HuH-7.5 (cell line): ENCODE measurements around the gene EXTL1.
"Not testable (repeated sequence)": the region's sequence is repeated elsewhere in the genome, so short reads cannot be mapped to it uniquely, and the experiment has no call there.

Experiments used
- DNase-seq: peaks from one replicate; pipeline ENCODE4 v3.0.0; 2011; ENCODE audit warnings: low spot score

EXTL1 gene, protein sequence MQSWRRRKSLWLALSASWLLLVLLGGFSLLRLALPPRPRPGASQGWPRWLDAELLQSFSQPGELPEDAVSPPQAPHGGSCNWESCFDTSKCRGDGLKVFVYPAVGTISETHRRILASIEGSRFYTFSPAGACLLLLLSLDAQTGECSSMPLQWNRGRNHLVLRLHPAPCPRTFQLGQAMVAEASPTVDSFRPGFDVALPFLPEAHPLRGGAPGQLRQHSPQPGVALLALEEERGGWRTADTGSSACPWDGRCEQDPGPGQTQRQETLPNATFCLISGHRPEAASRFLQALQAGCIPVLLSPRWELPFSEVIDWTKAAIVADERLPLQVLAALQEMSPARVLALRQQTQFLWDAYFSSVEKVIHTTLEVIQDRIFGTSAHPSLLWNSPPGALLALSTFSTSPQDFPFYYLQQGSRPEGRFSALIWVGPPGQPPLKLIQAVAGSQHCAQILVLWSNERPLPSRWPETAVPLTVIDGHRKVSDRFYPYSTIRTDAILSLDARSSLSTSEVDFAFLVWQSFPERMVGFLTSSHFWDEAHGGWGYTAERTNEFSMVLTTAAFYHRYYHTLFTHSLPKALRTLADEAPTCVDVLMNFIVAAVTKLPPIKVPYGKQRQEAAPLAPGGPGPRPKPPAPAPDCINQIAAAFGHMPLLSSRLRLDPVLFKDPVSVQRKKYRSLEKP

GRCh38 chr1:26021647-26022403 lies at the start of gene EXTL1:
Gene EXTL1, plus strand, starts transcription at chr1:26021775. Its CDS starts 872 bp downstream, at chr1:26022647.
- DNase-seq, result no peak

DNA sequence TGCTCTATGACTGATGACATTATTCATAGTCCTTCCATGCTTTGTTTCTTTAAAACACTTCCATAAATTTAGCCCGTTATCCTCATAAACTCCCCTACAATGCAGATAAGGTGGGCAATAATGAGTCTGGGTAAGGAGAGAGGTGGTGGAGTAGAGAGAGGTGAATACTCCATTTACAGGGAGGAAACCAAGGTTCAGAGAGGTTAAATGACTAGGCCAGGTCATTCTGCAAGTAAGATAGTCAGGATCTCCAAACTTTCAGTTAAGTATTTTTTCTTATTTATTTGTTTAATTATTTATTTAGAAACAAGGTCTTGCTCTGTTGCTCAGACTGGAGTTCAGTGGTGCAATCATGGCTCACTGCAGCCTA lies 49.8 kb upstream of the EXTL1 start:
- no peak for DNase-seq

GRCh38 chr1:25973610-25974321 lies 47.8 kb upstream of the EXTL1 start:
- DNase-seq, result no peak

DNA sequence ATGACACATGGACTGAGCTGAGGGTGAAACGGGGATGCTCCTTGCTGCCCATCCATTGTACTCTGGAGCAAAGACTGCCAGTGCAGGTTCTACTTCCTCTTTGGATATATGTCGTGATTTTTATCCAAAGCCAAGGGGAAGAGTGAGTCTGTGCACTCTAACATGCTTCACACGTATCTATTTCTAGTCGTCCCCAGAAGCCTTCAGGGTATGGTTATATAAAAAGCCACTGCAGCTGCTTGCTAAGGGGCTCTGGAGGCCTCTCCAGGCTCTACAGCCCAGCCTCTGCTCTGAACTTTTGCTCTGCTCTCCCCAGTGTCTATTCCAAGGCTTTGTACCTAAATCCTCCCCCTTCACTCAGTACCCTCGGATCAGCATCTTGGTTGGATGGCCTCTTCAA lies 43.8 kb upstream of the EXTL1 start:
- no peak for DNase-seq

- DNase-seq, result no peak
Measured at GRCh38 chr1:25978403-25978802, 43.2 kb upstream of the EXTL1 start.

- no peak for DNase-seq
Measured at GRCh38 chr1:25979210-25979609, 42.4 kb upstream of the EXTL1 start.

DNA sequence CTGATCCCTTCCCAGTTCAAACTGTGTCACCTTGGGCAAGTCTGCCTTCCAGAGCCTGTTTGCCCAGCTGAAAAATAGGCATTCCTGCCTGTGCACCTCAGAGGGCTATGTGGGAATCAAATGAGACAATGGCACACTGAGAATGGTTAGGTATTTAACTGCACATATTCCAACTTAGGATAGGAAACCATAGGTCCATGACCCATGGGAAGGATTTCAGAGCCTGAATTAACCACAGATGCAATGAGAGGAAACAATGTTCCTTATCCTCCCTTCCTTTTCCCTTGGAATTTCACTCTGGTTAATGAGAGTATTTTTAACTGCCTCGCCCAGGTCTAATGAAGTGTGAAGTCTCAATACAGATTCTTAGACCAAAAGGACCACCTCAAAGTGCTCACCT lies 36.4 kb upstream of the EXTL1 start:
- DNase-seq, result no peak

DNA sequence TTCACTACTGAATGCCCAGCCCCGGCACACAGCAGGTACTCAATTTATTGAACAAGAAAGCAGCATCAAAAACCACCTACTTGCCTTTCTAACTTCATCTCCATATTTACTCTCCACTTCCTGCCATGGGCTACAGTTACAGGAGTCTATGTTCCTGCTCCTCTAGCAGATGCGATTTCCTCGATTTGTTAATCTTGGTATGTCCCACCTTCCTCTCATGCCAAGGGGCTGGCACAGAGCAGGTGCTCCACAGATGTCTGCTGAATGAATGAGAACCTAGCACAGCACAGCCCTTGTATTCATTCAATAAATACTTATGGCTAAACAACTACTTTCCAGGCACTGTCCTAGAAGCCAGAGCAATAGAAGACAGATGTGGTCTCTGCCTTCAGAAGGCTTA lies 35.9 kb upstream of the EXTL1 start:
- no peak for DNase-seq

DNA sequence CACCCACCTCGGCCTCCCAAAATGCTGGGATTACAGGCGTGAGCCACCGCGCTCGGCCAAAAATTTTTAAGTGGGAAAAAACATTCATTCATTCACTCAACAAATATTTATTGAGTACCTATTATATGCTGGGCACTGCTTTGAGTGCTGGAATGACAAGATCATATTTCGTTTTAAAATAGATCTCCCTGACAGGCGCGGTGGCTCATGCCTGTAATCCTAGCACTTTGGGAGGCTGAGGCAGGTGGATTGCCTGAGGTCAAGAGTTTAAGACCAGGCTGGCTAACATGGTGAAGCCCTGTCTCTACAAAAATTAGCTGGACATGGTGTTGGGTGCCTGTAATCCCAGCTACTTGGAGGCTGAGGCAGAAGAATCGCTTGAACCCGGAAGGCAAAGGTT lies 34.8 kb upstream of the EXTL1 start:
- DNase-seq, result not testable (repeated sequence)

GRCh38 chr1:25987951-25988350 lies 33.6 kb upstream of the EXTL1 start:
- DNase-seq, result no peak

DNA sequence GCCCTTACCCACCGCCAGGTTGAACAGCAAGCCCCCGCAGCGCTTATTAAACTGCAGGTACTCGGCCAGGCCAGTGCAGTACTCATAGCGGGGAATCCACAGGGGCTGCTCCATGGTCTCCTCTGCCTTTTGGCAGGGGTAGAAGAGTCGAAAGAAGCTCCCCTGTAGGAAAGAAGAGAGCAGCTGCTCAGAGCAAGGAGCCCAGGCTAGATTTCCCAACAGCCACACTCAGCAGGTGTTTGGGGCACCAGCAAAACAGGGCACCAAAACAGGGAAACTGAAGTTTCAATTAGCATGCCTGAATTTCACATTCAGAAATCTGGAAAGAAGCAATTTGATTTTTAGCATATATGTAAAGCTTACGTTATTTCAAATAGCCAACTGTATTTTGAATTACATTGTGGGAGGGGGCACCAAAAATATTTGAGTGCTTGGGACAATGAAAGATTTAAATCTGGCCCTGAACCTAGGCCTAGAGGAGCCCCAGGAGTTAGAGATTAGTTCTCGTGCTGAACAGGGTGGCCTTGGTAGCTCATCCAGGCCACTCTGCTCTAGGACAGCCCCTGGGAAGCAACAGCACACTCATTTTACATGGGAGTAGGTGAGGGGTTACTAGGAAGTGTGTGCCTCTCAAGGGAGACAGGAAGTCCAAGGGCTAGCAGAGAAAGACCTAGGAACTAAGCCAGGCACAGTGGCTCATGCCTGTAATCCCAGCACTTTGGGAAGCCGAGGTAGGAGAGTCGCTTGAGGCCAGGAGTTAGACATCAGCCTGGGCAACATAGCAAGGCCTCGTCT lies 31.9 kb upstream of the EXTL1 start:
- no peak for DNase-seq

DNA sequence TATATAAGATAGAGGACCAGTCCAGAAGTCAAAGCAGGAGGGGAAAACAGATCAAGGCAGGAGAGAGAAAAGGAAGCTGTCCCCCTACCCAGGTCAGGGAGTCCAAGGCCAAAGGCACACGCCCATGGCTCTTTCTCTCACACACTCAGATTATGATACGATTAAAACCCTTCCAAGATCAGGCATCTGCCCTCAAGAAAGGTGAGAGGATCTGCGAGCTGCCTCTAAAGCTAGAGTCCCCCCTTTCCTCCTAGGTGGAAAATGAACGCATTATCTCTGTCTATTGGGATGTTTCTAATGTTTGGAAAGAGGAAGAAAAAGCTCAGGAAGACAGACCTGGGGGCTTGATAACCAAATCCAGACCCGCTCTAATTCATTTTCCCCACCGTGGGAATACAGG lies 31.3 kb upstream of the EXTL1 start:
- no peak for DNase-seq

GRCh38 chr1:25990702-25991395 lies 30.7 kb upstream of the EXTL1 start:
- DNase-seq, result no peak

GRCh38 chr1:25991937-25992688 lies 29.5 kb upstream of the EXTL1 start:
- DNase-seq, result no peak

DNA sequence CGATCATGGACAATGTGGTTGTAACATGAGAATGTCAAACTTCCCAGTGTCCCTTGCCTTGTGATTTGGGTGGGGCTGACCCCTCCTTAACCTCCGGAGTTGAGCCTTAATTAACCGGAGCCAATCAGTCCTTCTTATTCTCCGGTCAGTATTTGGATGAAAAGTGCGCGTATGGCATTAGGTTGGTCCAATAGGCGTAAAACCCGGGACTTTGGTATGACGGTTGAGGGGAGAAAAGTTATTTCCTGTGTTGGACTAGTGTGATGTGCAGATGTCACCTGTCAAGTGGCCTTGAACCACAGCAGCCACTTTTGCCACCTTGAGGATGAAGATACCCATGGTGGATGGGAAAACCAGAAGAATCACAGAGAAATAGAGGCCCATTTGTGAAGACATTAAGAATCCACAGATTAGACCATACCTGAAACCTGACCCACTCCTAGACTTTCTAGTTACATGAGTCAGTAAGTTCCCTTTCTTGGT lies 28.8 kb upstream of the EXTL1 start:
- no peak for DNase-seq

DNA sequence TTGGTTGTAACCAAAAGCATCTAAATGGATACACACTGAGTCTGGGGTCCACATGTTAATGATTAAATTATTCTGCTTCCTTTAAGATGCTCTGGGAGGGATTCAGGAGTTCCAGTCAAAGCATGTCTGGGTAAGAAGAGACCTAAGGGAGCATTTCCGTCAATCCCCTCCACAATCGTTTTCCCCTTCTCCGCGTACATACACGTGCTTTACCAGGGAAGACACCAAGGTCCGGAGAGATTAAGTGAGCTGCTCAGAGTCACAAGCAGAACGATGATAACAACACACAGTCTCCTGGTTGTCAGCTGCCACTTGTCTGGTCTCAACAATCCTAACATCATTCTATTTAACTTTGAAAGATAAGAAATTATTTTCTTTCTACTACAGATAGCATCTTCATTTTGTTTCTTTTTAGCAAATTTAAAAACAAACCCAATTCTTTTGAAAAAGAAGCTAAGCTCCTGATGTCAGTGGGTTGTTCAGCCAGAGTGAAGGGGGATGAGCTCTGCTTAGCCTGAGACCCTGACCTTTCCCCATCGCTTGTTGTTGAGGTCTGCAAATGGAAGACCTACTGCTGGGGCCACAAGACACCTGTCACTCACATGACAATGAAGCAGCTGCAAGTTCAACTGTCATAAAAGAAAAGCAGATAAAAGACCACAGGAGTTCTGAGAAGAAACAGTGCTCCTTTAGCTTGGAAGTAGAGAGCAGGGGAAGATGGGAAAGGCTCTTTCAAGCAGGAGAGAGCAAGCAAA lies 28.2 kb upstream of the EXTL1 start:
- no peak for DNase-seq

DNA sequence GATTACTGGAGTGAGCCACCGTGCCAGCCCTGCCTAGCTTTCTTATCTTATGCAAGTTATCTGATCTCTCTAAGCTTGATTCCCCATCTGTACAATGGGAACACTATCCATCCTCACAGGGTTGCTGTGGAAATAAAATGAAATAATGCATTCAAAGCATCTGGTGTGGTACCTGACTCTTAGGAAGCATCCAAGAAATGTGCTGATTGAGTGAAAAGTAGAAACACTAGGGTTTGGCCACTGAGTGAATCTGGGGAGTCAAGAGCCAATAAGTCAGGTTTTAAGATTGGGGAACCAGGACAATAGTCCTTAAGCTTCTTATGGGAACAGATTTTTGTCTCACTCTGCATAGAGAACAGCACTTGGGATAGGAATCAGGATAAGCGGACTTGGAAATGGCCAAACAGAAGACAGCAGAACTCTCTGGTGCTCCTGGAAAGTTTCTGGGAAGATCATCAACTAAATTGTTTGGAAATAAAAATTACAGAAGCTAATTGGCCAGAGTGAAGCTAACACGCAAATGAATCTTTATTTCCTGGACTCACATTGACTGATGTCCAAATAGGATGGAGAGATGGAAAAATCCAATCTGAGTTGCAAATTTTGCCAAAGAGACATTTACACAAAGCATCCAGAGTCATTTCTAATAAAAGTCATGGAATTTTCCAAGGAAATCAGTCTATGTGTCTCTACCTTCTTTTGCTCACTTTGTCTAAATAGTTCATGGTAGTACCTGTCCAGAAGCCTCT lies 27.0 kb upstream of the EXTL1 start:
- no peak for DNase-seq
